T-helper 2 cell treated with Interferon-gamma antibody and Interleukin-4, amounts not matched to agents 5 μg/mL and 100 μg/mL, for 36 hours (primary cell): ENCODE data around the gene NRF1.

Experiments used
- DNase-seq: peaks from one replicate; pipeline ENCODE4 v3.0.0; 2021; ENCODE audit warnings: low spot score
- H3K27ac Mint-ChIP-seq: one replicate; pipeline ENCODE4 v1.8.0; 2021; ENCODE audit warnings: mild to moderate bottlenecking, mixed read lengths
- H3K27me3 Mint-ChIP-seq: one replicate; pipeline ENCODE4 v1.8.0; 2021; ENCODE audit warnings: low read depth, mixed read lengths
- H3K36me3 Mint-ChIP-seq: one replicate; pipeline ENCODE4 v1.8.0; 2021; ENCODE audit warnings: low read depth, mixed read lengths
- H3K4me1 Mint-ChIP-seq: one replicate; pipeline ENCODE4 v1.8.0; 2021; ENCODE audit warnings: low read depth, mixed read lengths
- H3K4me3 Mint-ChIP-seq: one replicate; pipeline ENCODE4 v1.8.0; 2022; ENCODE audit warnings: mild to moderate bottlenecking, moderate library complexity, mixed read lengths
- H3K9me3 Mint-ChIP-seq: one replicate; pipeline ENCODE4 v1.8.0; 2021; ENCODE audit warnings: mixed read lengths

NRF1 gene

GRCh38 chr7:129729511-129729910, 118.0 kb downstream of the NRF1 start:
- Mint-ChIP-seq H3K36me3 (peaks cover 38% of the 10 kb centered on the region), H3K27ac (no peak overlapping the region), H3K4me1 (no peaks in the 10 kb centered on the region), H3K27me3 (no peaks in the 10 kb centered on the region), H3K4me3 (no peak overlapping the region), H3K9me3 (no peaks in the 10 kb centered on the region)
- no peak for DNase-seq

- no peak overlapping the region for H3K27ac Mint-ChIP-seq
- no peaks in the 10 kb centered on the region for H3K9me3 Mint-ChIP-seq
- H3K27me3 Mint-ChIP-seq: no peaks in the 10 kb centered on the region
- no peak overlapping the region for H3K4me3 Mint-ChIP-seq
- no peak for DNase-seq
- H3K36me3 Mint-ChIP-seq: peaks cover 34% of the 10 kb centered on the region
- no peaks in the 10 kb centered on the region for H3K4me1 Mint-ChIP-seq
Measured at GRCh38 chr7:129730159-129730558, 118.6 kb downstream of the NRF1 start.

GRCh38 chr7:129734400-129734799, 122.9 kb downstream of the NRF1 start:
- no peak overlapping the region for H3K4me3 Mint-ChIP-seq
- H3K27me3 Mint-ChIP-seq: no peaks in the 10 kb centered on the region
- no peak overlapping the region for H3K27ac Mint-ChIP-seq
- no peaks in the 10 kb centered on the region for H3K9me3 Mint-ChIP-seq
- DNase-seq: no peak
- H3K36me3 Mint-ChIP-seq: peaks cover 19% of the 10 kb centered on the region
- H3K4me1 Mint-ChIP-seq: no peaks in the 10 kb centered on the region

GRCh38 chr7:129739427-129739826, 127.9 kb downstream of the NRF1 start:
- H3K4me3 Mint-ChIP-seq: no peak overlapping the region
- peaks cover 6% of the 10 kb centered on the region for H3K36me3 Mint-ChIP-seq

GRCh38 chr7:129740574-129741410, 129.3 kb downstream of the NRF1 start:
- DNase-seq: no peak
- Mint-ChIP-seq H3K27me3 (no peaks in the 10 kb centered on the region), H3K36me3 (peaks cover 10% of the 10 kb centered on the region), H3K27ac (no peak overlapping the region), H3K4me1 (no peaks in the 10 kb centered on the region), H3K9me3 (no peaks in the 10 kb centered on the region), H3K4me3 (no peak overlapping the region)

More at GRCh38 chr7:129739427-129739826, 127.9 kb downstream of the NRF1 start:
- Mint-ChIP-seq H3K4me1 (no peaks in the 10 kb centered on the region), H3K27me3 (no peaks in the 10 kb centered on the region), H3K27ac (no peak overlapping the region), H3K9me3 (no peaks in the 10 kb centered on the region)
- no peak for DNase-seq

GRCh38 chr7:129741743-129742213, 130.3 kb downstream of the NRF1 start:
- H3K4me3 Mint-ChIP-seq: no peak overlapping the region
- H3K27ac Mint-ChIP-seq: no peak overlapping the region
- H3K36me3 Mint-ChIP-seq: peaks cover 11% of the 10 kb centered on the region
- no peak for DNase-seq
- no peaks in the 10 kb centered on the region for H3K27me3 Mint-ChIP-seq
- no peaks in the 10 kb centered on the region for H3K9me3 Mint-ChIP-seq
- H3K4me1 Mint-ChIP-seq: no peaks in the 10 kb centered on the region

- Mint-ChIP-seq H3K27ac (no peak overlapping the region), H3K4me1 (no peaks in the 10 kb centered on the region)
Measured at GRCh38 chr7:129742256-129742655, 130.7 kb downstream of the NRF1 start.

GRCh38 chr7:129746857-129747529, 135.5 kb downstream of the NRF1 start:
- Mint-ChIP-seq H3K36me3 (peaks cover 9% of the 10 kb centered on the region), H3K27me3 (no peaks in the 10 kb centered on the region), H3K4me1 (no peaks in the 10 kb centered on the region), H3K9me3 (no peaks in the 10 kb centered on the region), H3K27ac (no peak overlapping the region), H3K4me3 (no peak overlapping the region)
- no peak for DNase-seq

More at GRCh38 chr7:129742256-129742655, 130.7 kb downstream of the NRF1 start:
- Mint-ChIP-seq H3K27me3 (no peaks in the 10 kb centered on the region), H3K36me3 (peaks cover 11% of the 10 kb centered on the region), H3K4me3 (no peak overlapping the region), H3K9me3 (no peaks in the 10 kb centered on the region)
- DNase-seq: no peak

GRCh38 chr7:129748356-129749109, 137.0 kb downstream of the NRF1 start:
- Mint-ChIP-seq H3K9me3 (no peaks in the 10 kb centered on the region), H3K36me3 (peaks cover 9% of the 10 kb centered on the region), H3K27me3 (no peaks in the 10 kb centered on the region), H3K4me1 (no peaks in the 10 kb centered on the region), H3K4me3 (no peak overlapping the region), H3K27ac (no peak overlapping the region)
- no peak for DNase-seq

GRCh38 chr7:129750091-129750490, 138.6 kb downstream of the NRF1 start:
- Mint-ChIP-seq H3K36me3 (peaks cover 5% of the 10 kb centered on the region), H3K27ac (no peak overlapping the region), H3K27me3 (no peaks in the 10 kb centered on the region), H3K4me1 (no peaks in the 10 kb centered on the region), H3K9me3 (no peaks in the 10 kb centered on the region), H3K4me3 (no peak overlapping the region)
- no peak for DNase-seq

GRCh38 chr7:129750501-129750900, 139.0 kb downstream of the NRF1 start:
- no peaks in the 10 kb centered on the region for H3K4me1 Mint-ChIP-seq
- no peak for DNase-seq
- no peaks in the 10 kb centered on the region for H3K9me3 Mint-ChIP-seq
- H3K36me3 Mint-ChIP-seq: peaks cover 4% of the 10 kb centered on the region
- no peaks in the 10 kb centered on the region for H3K27me3 Mint-ChIP-seq
- H3K27ac Mint-ChIP-seq: no peak overlapping the region
- H3K4me3 Mint-ChIP-seq: no peak overlapping the region

- H3K4me3 Mint-ChIP-seq: no peak overlapping the region
- no peak overlapping the region for H3K27ac Mint-ChIP-seq
- H3K4me1 Mint-ChIP-seq: no peaks in the 10 kb centered on the region
- H3K27me3 Mint-ChIP-seq: no peaks in the 10 kb centered on the region
- no peaks in the 10 kb centered on the region for H3K9me3 Mint-ChIP-seq
- no peak for DNase-seq
- H3K36me3 Mint-ChIP-seq: peaks cover 6% of the 10 kb centered on the region
Measured at GRCh38 chr7:129751916-129752315, 140.4 kb downstream of the NRF1 start.

- H3K27me3 Mint-ChIP-seq: no peaks in the 10 kb centered on the region
- H3K36me3 Mint-ChIP-seq: peaks cover 8% of the 10 kb centered on the region
- H3K27ac Mint-ChIP-seq: no peak overlapping the region
- H3K4me3 Mint-ChIP-seq: no peak overlapping the region
- no peaks in the 10 kb centered on the region for H3K4me1 Mint-ChIP-seq
- no peaks in the 10 kb centered on the region for H3K9me3 Mint-ChIP-seq
- DNase-seq: no peak
Measured at GRCh38 chr7:129752760-129753159, 141.2 kb downstream of the NRF1 start.

GRCh38 chr7:129754406-129754805, 142.9 kb downstream of the NRF1 start:
- no peak for DNase-seq
- no peaks in the 10 kb centered on the region for H3K9me3 Mint-ChIP-seq

More at GRCh38 chr7:129754406-129754805, 142.9 kb downstream of the NRF1 start:
- Mint-ChIP-seq H3K4me3 (no peak overlapping the region), H3K36me3 (peaks cover 6% of the 10 kb centered on the region), H3K4me1 (no peaks in the 10 kb centered on the region), H3K27ac (no peak overlapping the region), H3K27me3 (no peaks in the 10 kb centered on the region)
